ENCODE measurements around the gene NMUR1.
A peak's percentile ranks its signal among the peaks of the same experiment; 100 is the strongest.

NMUR1 gene

GRCh38 chr2:231502596-231502995, 27.6 kb downstream of the NMUR1 start:
- H3K9me3 ChIP-seq (ENCODE audit: low read length), result no peaks in the 10 kb centered on the region
- H3K4me3 ChIP-seq (ENCODE audit: low read depth in 1 of 2, low read length in 2 of 2), result no peak overlapping the region
- no peaks in the 10 kb centered on the region for H3K36me3 ChIP-seq (ENCODE audit: insufficient read depth, low read length)
- no peaks in the 10 kb centered on the region for H3K27me3 ChIP-seq (ENCODE audit: control insufficient read depth in 1 of 2, insufficient read depth in 2 of 2, low read length in 2 of 2)
- no peak overlapping the region for H3K9ac ChIP-seq (ENCODE audit: low read length)
- H3K27ac ChIP-seq (ENCODE audit: low read depth, low read length), result no peak overlapping the region
- H3K4me1 ChIP-seq (ENCODE audit: insufficient read depth, low read length), result no peaks in the 10 kb centered on the region

GRCh38 chr2:231497651-231498050, 32.6 kb downstream of the NMUR1 start:
- no peak overlapping the region for H3K9ac ChIP-seq (ENCODE audit: low read length)
- H3K4me1 ChIP-seq (ENCODE audit: insufficient read depth, low read length), result no peaks in the 10 kb centered on the region
- H3K27ac ChIP-seq (ENCODE audit: low read depth, low read length), result no peak overlapping the region
- no peaks in the 10 kb centered on the region for H3K36me3 ChIP-seq (ENCODE audit: insufficient read depth, low read length)
- H3K9me3 ChIP-seq (ENCODE audit: low read length), result no peaks in the 10 kb centered on the region
- H3K27me3 ChIP-seq (ENCODE audit: control insufficient read depth in 1 of 2, insufficient read depth in 2 of 2, low read length in 2 of 2), result no peaks in the 10 kb centered on the region
- H3K4me3 ChIP-seq (ENCODE audit: low read depth in 1 of 2, low read length in 2 of 2), result no peak overlapping the region

GRCh38 chr2:231494669-231495068, 35.6 kb downstream of the NMUR1 start:
- Histone ChIP-seq H3K9me3 (ENCODE audit: low read length) (no peaks in the 10 kb centered on the region), H3K9ac (ENCODE audit: low read length) (no peak overlapping the region), H3K27me3 (ENCODE audit: control insufficient read depth in 1 of 2, insufficient read depth in 2 of 2, low read length in 2 of 2) (no peaks in the 10 kb centered on the region), H3K4me3 (ENCODE audit: low read depth in 1 of 2, low read length in 2 of 2) (no peak overlapping the region), H3K27ac (ENCODE audit: low read depth, low read length) (no peak overlapping the region), H3K36me3 (ENCODE audit: insufficient read depth, low read length) (no peaks in the 10 kb centered on the region), H3K4me1 (ENCODE audit: insufficient read depth, low read length) (no peaks in the 10 kb centered on the region)

- H3K36me3 ChIP-seq (ENCODE audit: insufficient read depth, low read length), result no peaks in the 10 kb centered on the region
- no peaks in the 10 kb centered on the region for H3K27me3 ChIP-seq (ENCODE audit: control insufficient read depth in 1 of 2, insufficient read depth in 2 of 2, low read length in 2 of 2)
- no peak overlapping the region for H3K9ac ChIP-seq (ENCODE audit: low read length)
- no peak overlapping the region for H3K27ac ChIP-seq (ENCODE audit: low read depth, low read length)
- no peak overlapping the region for H3K4me3 ChIP-seq (ENCODE audit: low read depth in 1 of 2, low read length in 2 of 2)
- H3K9me3 ChIP-seq (ENCODE audit: low read length), result no peaks in the 10 kb centered on the region
- H3K4me1 ChIP-seq (ENCODE audit: insufficient read depth, low read length), result no peaks in the 10 kb centered on the region
Observed at GRCh38 chr2:231490801-231491200, 39.4 kb downstream of the NMUR1 start.

- H3K9ac ChIP-seq (ENCODE audit: low read length), result no peak overlapping the region
- H3K4me1 ChIP-seq (ENCODE audit: insufficient read depth, low read length), result no peaks in the 10 kb centered on the region
- H3K9me3 ChIP-seq (ENCODE audit: low read length), result no peaks in the 10 kb centered on the region
- no peak overlapping the region for H3K27ac ChIP-seq (ENCODE audit: low read depth, low read length)
- no peaks in the 10 kb centered on the region for H3K36me3 ChIP-seq (ENCODE audit: insufficient read depth, low read length)
- no peaks in the 10 kb centered on the region for H3K27me3 ChIP-seq (ENCODE audit: control insufficient read depth in 1 of 2, insufficient read depth in 2 of 2, low read length in 2 of 2)
- H3K4me3 ChIP-seq (ENCODE audit: low read depth in 1 of 2, low read length in 2 of 2), result no peak overlapping the region
Observed at GRCh38 chr2:231489990-231490389, 40.3 kb downstream of the NMUR1 start.

- Histone ChIP-seq H3K36me3 (ENCODE audit: insufficient read depth, low read length) (no peaks in the 10 kb centered on the region), H3K4me3 (ENCODE audit: low read depth in 1 of 2, low read length in 2 of 2) (no peak overlapping the region), H3K9ac (ENCODE audit: low read length) (no peak overlapping the region), H3K27ac (ENCODE audit: low read depth, low read length) (no peak overlapping the region), H3K9me3 (ENCODE audit: low read length) (no peaks in the 10 kb centered on the region), H3K27me3 (ENCODE audit: control insufficient read depth in 1 of 2, insufficient read depth in 2 of 2, low read length in 2 of 2) (no peaks in the 10 kb centered on the region), H3K4me1 (ENCODE audit: insufficient read depth, low read length) (no peaks in the 10 kb centered on the region)
Observed at GRCh38 chr2:231488331-231488730, 41.9 kb downstream of the NMUR1 start.

DNA sequence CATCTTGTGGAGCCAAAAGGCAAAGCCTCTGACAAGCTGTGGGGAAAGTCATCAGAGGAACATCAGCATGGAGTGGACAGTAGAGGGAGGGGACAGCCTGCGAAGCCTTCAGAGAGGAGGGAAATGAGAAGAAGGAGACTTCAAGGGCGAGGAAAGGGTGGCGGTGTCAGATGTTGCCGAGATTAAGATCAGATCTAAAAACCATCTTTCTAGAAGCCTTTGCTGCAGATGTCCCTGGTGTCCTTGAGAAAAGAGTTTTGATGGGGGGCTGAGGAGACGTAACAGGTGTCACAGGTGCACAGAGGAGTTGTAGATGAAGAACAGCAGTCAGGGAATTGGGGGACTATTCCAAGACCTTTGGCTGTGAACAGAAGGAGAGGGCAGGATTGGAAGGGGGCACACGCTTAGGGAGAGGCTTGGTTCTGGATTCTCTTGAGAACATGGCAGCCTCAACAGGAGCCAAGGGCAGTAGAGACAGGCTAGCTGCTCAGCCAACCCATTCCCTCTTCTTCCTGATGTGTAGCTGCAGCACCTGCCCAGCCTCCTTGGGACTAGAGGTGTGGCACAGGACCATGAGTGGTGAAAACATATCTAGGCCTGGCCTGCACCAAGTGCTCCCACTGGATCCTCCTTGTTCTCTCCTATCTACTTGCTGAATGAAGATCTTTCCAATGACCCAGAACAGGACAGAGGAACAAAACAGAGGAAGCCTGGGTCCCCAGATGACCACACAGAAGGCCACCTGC, 43.2 kb downstream of the NMUR1 start:
- Histone ChIP-seq H3K9ac (ENCODE audit: low read length) (no peak overlapping the region), H3K27me3 (ENCODE audit: control insufficient read depth in 1 of 2, insufficient read depth in 2 of 2, low read length in 2 of 2) (no peaks in the 10 kb centered on the region), H3K9me3 (ENCODE audit: low read length) (no peaks in the 10 kb centered on the region), H3K4me1 (ENCODE audit: insufficient read depth, low read length) (no peaks in the 10 kb centered on the region), H3K36me3 (ENCODE audit: insufficient read depth, low read length) (no peaks in the 10 kb centered on the region), H3K27ac (ENCODE audit: low read depth, low read length) (no peak overlapping the region), H3K4me3 (ENCODE audit: low read depth in 1 of 2, low read length in 2 of 2) (no peak overlapping the region)

- H3K27me3 ChIP-seq (ENCODE audit: control insufficient read depth in 1 of 2, insufficient read depth in 2 of 2, low read length in 2 of 2), result no peaks in the 10 kb centered on the region
- no peaks in the 10 kb centered on the region for H3K36me3 ChIP-seq (ENCODE audit: insufficient read depth, low read length)
- H3K27ac ChIP-seq (ENCODE audit: low read depth, low read length), result peak overlapping the region; percentile 39
- H3K9ac ChIP-seq (ENCODE audit: low read length), result no peak overlapping the region
- H3K4me3 ChIP-seq (ENCODE audit: low read depth in 1 of 2, low read length in 2 of 2), result peak overlapping the region; percentile 39 to 61
- H3K4me1 ChIP-seq (ENCODE audit: insufficient read depth, low read length), result no peaks in the 10 kb centered on the region
- H3K9me3 ChIP-seq (ENCODE audit: low read length), result no peaks in the 10 kb centered on the region
Observed at GRCh38 chr2:231483398-231484329, 46.6 kb downstream of the NMUR1 start.

DNA sequence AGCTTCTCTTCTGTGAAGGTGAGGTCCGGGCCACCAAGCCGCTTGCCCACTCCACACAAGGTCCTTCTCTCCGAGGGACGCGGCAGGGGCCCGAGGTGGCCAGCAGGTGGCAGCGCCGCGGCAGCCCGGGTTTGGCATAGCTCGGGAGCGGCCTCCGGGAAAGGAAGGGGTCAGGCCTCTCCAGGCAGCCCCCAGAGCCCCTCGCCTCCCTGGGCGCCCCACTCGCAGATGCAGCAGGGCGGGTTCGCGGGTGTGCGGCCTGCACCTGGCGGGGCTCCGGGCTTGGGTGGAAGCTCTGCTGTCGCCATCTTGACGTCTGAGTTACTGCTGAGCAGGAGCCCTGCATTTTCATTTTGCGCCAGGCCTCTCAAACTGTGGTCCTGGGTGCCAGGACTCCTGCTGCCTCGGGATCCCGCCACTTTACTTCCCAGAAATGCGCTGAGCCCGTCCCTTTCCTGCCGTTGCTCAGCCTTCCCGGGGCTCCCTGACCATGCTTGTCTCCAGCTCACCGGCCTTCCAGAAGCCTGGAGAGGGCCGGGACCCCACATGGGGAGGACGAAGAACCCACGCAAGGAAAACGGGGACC, 47.3 kb downstream of the NMUR1 start:
- Histone ChIP-seq H3K9ac (ENCODE audit: low read length) (no peak overlapping the region), H3K36me3 (ENCODE audit: insufficient read depth, low read length) (no peaks in the 10 kb centered on the region), H3K4me1 (ENCODE audit: insufficient read depth, low read length) (no peaks in the 10 kb centered on the region), H3K9me3 (ENCODE audit: low read length) (no peaks in the 10 kb centered on the region), H3K4me3 (ENCODE audit: low read depth in 1 of 2, low read length in 2 of 2) (peak overlapping the region; percentile 39 to 61), H3K27ac (ENCODE audit: low read depth, low read length) (no peak overlapping the region), H3K27me3 (ENCODE audit: control insufficient read depth in 1 of 2, insufficient read depth in 2 of 2, low read length in 2 of 2) (no peaks in the 10 kb centered on the region)

DNA sequence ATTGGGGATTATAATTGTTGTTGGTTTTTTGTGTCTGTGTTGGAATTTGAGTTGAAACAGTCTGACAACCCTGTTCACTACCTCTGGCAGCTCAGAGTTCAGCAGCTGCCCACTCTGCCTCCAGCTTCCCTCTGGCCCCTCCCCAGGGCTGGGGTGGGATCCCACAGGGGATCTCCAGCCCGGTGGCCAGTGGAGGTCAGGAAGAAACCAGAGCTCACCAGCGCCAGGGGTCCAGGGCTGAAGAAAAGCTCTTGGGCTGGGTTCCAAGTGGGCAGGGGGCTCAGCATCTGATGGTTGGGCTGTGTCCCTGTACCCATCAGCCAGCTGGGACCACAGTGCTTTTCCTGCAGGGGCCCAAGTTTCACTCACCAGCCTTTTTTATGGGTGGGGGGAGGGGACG, 49.5 kb downstream of the NMUR1 start:
- Histone ChIP-seq H3K4me3 (ENCODE audit: low read depth in 1 of 2, low read length in 2 of 2) (no peak overlapping the region), H3K36me3 (ENCODE audit: insufficient read depth, low read length) (no peaks in the 10 kb centered on the region), H3K4me1 (ENCODE audit: insufficient read depth, low read length) (no peaks in the 10 kb centered on the region), H3K9ac (ENCODE audit: low read length) (no peak overlapping the region), H3K27ac (ENCODE audit: low read depth, low read length) (no peak overlapping the region), H3K27me3 (ENCODE audit: control insufficient read depth in 1 of 2, insufficient read depth in 2 of 2, low read length in 2 of 2) (no peaks in the 10 kb centered on the region), H3K9me3 (ENCODE audit: low read length) (no peaks in the 10 kb centered on the region)

DNA sequence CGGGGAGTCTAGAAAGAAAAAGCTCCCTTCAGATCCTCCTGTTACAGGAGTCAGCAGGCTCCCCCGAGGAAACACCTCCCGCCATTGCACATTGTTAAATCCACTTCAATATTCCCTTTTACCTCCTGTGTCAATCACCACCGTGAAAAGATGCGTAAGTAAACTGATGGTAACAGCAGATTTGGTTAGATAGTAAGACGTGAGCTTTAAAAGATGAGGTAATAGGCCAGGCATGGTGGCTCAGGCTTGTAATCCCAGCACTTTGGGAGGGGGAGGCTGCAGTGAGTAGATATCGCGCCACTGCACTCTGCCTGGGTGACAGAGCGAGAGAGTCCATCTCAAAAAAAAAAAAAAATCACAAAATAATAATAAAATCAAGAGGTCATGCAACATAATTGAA, 50.8 kb downstream of the NMUR1 start:
- no peak overlapping the region for H3K4me3 ChIP-seq (ENCODE audit: low read depth in 1 of 2, low read length in 2 of 2)
- no peak overlapping the region for H3K27ac ChIP-seq (ENCODE audit: low read depth, low read length)
- no peak overlapping the region for H3K9ac ChIP-seq (ENCODE audit: low read length)
- no peaks in the 10 kb centered on the region for H3K9me3 ChIP-seq (ENCODE audit: low read length)
- H3K4me1 ChIP-seq (ENCODE audit: insufficient read depth, low read length), result no peaks in the 10 kb centered on the region
- no peaks in the 10 kb centered on the region for H3K27me3 ChIP-seq (ENCODE audit: control insufficient read depth in 1 of 2, insufficient read depth in 2 of 2, low read length in 2 of 2)
- no peaks in the 10 kb centered on the region for H3K36me3 ChIP-seq (ENCODE audit: insufficient read depth, low read length)

All from muscle layer of colon (tissue), 2 donors.